ENCODE results near the gene CEMIP.

DNA sequence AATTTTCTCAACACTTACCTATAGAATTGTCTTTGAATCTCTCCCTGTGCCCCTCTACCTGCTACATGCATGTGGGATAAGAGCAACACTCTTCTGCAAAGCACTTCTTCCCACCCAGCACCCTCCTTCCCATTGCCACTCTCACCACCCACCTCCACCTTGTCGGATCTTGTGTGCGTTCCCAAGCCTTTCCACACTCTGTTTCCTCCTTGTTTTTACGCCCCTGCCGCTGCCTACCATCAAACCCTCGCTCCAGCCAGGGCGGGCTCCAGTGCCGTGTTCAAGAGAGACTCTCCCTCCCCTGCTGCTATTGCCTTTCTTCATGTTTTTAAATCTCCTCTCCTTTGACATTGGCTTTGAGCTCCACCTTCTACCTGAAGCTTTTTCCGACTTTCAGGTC, 43.8 kb upstream of the CEMIP start:
- TF ChIP-seq, protein P1, sequence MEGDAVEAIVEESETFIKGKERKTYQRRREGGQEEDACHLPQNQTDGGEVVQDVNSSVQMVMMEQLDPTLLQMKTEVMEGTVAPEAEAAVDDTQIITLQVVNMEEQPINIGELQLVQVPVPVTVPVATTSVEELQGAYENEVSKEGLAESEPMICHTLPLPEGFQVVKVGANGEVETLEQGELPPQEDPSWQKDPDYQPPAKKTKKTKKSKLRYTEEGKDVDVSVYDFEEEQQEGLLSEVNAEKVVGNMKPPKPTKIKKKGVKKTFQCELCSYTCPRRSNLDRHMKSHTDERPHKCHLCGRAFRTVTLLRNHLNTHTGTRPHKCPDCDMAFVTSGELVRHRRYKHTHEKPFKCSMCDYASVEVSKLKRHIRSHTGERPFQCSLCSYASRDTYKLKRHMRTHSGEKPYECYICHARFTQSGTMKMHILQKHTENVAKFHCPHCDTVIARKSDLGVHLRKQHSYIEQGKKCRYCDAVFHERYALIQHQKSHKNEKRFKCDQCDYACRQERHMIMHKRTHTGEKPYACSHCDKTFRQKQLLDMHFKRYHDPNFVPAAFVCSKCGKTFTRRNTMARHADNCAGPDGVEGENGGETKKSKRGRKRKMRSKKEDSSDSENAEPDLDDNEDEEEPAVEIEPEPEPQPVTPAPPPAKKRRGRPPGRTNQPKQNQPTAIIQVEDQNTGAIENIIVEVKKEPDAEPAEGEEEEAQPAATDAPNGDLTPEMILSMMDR (IDR thresholded peaks at IDR 0.05; ENCODE audit: insufficient read depth, low read length): no peak
- TF ChIP-seq GABPA (IDR thresholded peaks at IDR 0.05; ENCODE audit: low read depth) (no peak), POLR2AphosphoS5 (IDR thresholded peaks at IDR 0.05; ENCODE audit: low read depth) (no peak), REST (IDR thresholded peaks at IDR 0.05; ENCODE audit: insufficient replicate concordance, low read depth) (no peak)

Measured in HL-60 (cell line).